ENCODE data around the gene CCNT1.
"Not testable (repeated sequence)": the region's sequence is repeated elsewhere in the genome, so short reads cannot be mapped to it uniquely, and the experiment has no call there.

Gene CCNT1

GRCh38 chr12:48716493-48717251 lies at the start of gene CCNT1:
Gene CCNT1, minus strand, starts transcription at chr12:48716707. Its CDS starts 32 bp downstream, at chr12:48716675.
- DNase-seq: peak; percentile 90 to 99 (median 97)

GRCh38 chr12:48765753-48766162 lies 49.3 kb upstream of the CCNT1 start:
- no peak for DNase-seq

GRCh38 chr12:48764521-48764920 lies 48.0 kb upstream of the CCNT1 start:
- DNase-seq: no peak

GRCh38 chr12:48758737-48759136 lies 42.2 kb upstream of the CCNT1 start:
- no peak for DNase-seq

GRCh38 chr12:48758186-48758585 lies 41.7 kb upstream of the CCNT1 start:
- DNase-seq: no peak

- DNase-seq: no peak
These were observed 34.4 kb upstream of the CCNT1 start for GRCh38 chr12:48750769-48751356.

GRCh38 chr12:48750215-48750614 lies 33.7 kb upstream of the CCNT1 start:
- DNase-seq: no peak

GRCh38 chr12:48744251-48745008 lies 27.9 kb upstream of the CCNT1 start:
- no peak for DNase-seq

- DNase-seq: no peak
These were observed 23.2 kb upstream of the CCNT1 start for GRCh38 chr12:48739618-48740269.

GRCh38 chr12:48736456-48736855 lies 19.9 kb upstream of the CCNT1 start:
- DNase-seq: no peak

GRCh38 chr12:48728807-48729206 lies 12.3 kb upstream of the CCNT1 start:
- no peak for DNase-seq

- DNase-seq: not testable (repeated sequence)
These were observed 4.2 kb upstream of the CCNT1 start for GRCh38 chr12:48720737-48721136.

- not testable (repeated sequence) for DNase-seq
These were observed 3.7 kb upstream of the CCNT1 start for GRCh38 chr12:48720171-48720570.

- not testable (repeated sequence) for DNase-seq
These were observed 2.5 kb upstream of the CCNT1 start for GRCh38 chr12:48719002-48719401.

GRCh38 chr12:48717252-48717695 lies 767 bp upstream of the CCNT1 start:
- DNase-seq: peak in 1 of 14 donors; percentile 5

- no peak for DNase-seq
These were observed 377 bp downstream of the CCNT1 start for GRCh38 chr12:48716168-48716492.

GRCh38 chr12:48712209-48712608 lies 4.3 kb downstream of the CCNT1 start:
- no peak for DNase-seq

GRCh38 chr12:48698822-48699221 lies 17.7 kb downstream of the CCNT1 start:
- DNase-seq: not testable (repeated sequence)

GRCh38 chr12:48696626-48697025 lies 19.9 kb downstream of the CCNT1 start:
- no peak for DNase-seq

- no peak for DNase-seq
These were observed 20.6 kb downstream of the CCNT1 start for GRCh38 chr12:48695859-48696258.

- DNase-seq: no peak
These were observed 22.5 kb downstream of the CCNT1 start for GRCh38 chr12:48694038-48694437.

- DNase-seq: no peak
These were observed 22.9 kb downstream of the CCNT1 start for GRCh38 chr12:48693572-48693971.

Measured in C1 segment of cervical spinal cord (tissue), 14 donors.